ENCODE data around the gene TMPRSS11F. TPM values are rescaled to one million over a fixed set of nuclear protein-coding genes. Genes with fewer than 3 reads are reported as not detected.

TMPRSS11F gene
- total RNA-seq, 1 experiment from 2014 or later: not detected

GRCh38 chr4:68021185-68021584 lies 108.5 kb downstream of the TMPRSS11F start (continued):
- TF ChIP-seq, protein P1, sequence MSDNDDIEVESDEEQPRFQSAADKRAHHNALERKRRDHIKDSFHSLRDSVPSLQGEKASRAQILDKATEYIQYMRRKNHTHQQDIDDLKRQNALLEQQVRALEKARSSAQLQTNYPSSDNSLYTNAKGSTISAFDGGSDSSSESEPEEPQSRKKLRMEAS (IDR thresholded peaks at IDR 0.05): no peak

GRCh38 chr4:68011684-68012083 lies 118.0 kb downstream of the TMPRSS11F start:
- Histone ChIP-seq H3K4me1 (ENCODE audit: control insufficient read depth in 1 of 2, insufficient read depth in 2 of 2, low read length in 2 of 2) (no peaks in the 10 kb centered on the region), H3K4me3 (replicated peaks in 1 of 2; ENCODE audit: low read depth in 1 of 2, low read length in 2 of 2) (no peak overlapping the region), H3K9me2 (ENCODE audit: insufficient read depth) (no peaks in the 10 kb centered on the region), H2AFZ (ENCODE audit: low read depth, low read length, poor library complexity, severe bottlenecking) (no peak overlapping the region), H3K9me3 (ENCODE audit: control insufficient read depth in 1 of 2, insufficient read depth in 1 of 2, low read depth in 1 of 2, low read length in 2 of 2) (no peaks in the 10 kb centered on the region), H3K27me3 (ENCODE audit: insufficient read depth, low read length) (no peaks in the 10 kb centered on the region), H3K9ac (ENCODE audit: low read length) (no peak overlapping the region), H4K20me1 (ENCODE audit: insufficient read depth) (no peaks in the 10 kb centered on the region), H3K79me2 (ENCODE audit: insufficient read depth, low read length) (no peaks in the 10 kb centered on the region), H3K4me2 (ENCODE audit: low read length) (no peak overlapping the region), H3K36me3 (ENCODE audit: control insufficient read depth in 1 of 2, insufficient read depth in 2 of 2, low read length in 2 of 2) (no peaks in the 10 kb centered on the region), H3K27ac (ENCODE audit: low read depth, low read length) (no peak overlapping the region)
- CTCF ChIA-PET: no interaction called here
- no peak for TF ChIP-seq POLR2AphosphoS5 (IDR thresholded peaks at IDR 0.05; ENCODE audit: low read depth, low read length)
- TF ChIP-seq, protein P2, sequence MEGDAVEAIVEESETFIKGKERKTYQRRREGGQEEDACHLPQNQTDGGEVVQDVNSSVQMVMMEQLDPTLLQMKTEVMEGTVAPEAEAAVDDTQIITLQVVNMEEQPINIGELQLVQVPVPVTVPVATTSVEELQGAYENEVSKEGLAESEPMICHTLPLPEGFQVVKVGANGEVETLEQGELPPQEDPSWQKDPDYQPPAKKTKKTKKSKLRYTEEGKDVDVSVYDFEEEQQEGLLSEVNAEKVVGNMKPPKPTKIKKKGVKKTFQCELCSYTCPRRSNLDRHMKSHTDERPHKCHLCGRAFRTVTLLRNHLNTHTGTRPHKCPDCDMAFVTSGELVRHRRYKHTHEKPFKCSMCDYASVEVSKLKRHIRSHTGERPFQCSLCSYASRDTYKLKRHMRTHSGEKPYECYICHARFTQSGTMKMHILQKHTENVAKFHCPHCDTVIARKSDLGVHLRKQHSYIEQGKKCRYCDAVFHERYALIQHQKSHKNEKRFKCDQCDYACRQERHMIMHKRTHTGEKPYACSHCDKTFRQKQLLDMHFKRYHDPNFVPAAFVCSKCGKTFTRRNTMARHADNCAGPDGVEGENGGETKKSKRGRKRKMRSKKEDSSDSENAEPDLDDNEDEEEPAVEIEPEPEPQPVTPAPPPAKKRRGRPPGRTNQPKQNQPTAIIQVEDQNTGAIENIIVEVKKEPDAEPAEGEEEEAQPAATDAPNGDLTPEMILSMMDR (IDR thresholded peaks at IDR 0.05 in 2 of 3, conservative IDR thresholded peaks at IDR 0.05 in 1 of 3; ENCODE audit: borderline replicate concordance in 1 of 3, insufficient read depth in 1 of 3, low read depth in 2 of 3, low read length in 2 of 3): no peak
- no peak for TF ChIP-seq YY1 (IDR thresholded peaks at IDR 0.05; ENCODE audit: extremely low read depth, insufficient replicate concordance, low read depth, low read length)
- TF ChIP-seq REST (IDR thresholded peaks at IDR 0.05; ENCODE audit: low read depth): no peak
- TF ChIP-seq EZH2 (IDR thresholded peaks at IDR 0.05): no peak
- no peak for TF ChIP-seq SRF (IDR thresholded peaks at IDR 0.05; ENCODE audit: low read depth)
- TF ChIP-seq, protein P1 (IDR thresholded peaks at IDR 0.05): no peak
- no peak for TF ChIP-seq FOSL1 (IDR thresholded peaks at IDR 0.05; ENCODE audit: low read depth)
- TF ChIP-seq RAD21 (IDR thresholded peaks at IDR 0.05; ENCODE audit: low read depth): no peak
- TF ChIP-seq ELF1 (IDR thresholded peaks at IDR 0.05; ENCODE audit: borderline replicate concordance, low read depth): no peak
- no peak for TF ChIP-seq POLR2A (IDR thresholded peaks at IDR 0.05; ENCODE audit: borderline replicate concordance, extremely low read depth, insufficient read depth, insufficient read length)
- TF ChIP-seq CBX3 (IDR thresholded peaks at IDR 0.05; ENCODE audit: low read depth): no peak
- TF ChIP-seq, protein P3, sequence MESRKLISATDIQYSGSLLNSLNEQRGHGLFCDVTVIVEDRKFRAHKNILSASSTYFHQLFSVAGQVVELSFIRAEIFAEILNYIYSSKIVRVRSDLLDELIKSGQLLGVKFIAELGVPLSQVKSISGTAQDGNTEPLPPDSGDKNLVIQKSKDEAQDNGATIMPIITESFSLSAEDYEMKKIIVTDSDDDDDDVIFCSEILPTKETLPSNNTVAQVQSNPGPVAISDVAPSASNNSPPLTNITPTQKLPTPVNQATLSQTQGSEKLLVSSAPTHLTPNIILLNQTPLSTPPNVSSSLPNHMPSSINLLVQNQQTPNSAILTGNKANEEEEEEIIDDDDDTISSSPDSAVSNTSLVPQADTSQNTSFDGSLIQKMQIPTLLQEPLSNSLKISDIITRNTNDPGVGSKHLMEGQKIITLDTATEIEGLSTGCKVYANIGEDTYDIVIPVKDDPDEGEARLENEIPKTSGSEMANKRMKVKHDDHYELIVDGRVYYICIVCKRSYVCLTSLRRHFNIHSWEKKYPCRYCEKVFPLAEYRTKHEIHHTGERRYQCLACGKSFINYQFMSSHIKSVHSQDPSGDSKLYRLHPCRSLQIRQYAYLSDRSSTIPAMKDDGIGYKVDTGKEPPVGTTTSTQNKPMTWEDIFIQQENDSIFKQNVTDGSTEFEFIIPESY (IDR thresholded peaks at IDR 0.05; ENCODE audit: extremely low read depth, insufficient replicate concordance, low read length): no peak
- TF ChIP-seq EZH2phosphoT487 (IDR thresholded peaks at IDR 0.05; ENCODE audit: borderline replicate concordance): no peak
- TF ChIP-seq JUND (IDR thresholded peaks at IDR 0.05): no peak
- TF ChIP-seq EGR1 (IDR thresholded peaks at IDR 0.05; ENCODE audit: low read depth): no peak
- no peak for TF ChIP-seq SP1 (IDR thresholded peaks at IDR 0.05; ENCODE audit: low read depth)
- ATAC-seq: no peak
- no peak for DNase-seq (ENCODE audit: low read depth, low spot score)
- intact Hi-C loops (cut with micrococcal nuclease): no loop called here
- BruUV-seq (replicated peaks): no TSS peak
- POLR2A ChIA-PET: no interaction called here
- RAD21 ChIA-PET (ENCODE audit: low non-redundant PET in 1 of 2, low total read pairs in 2 of 2, uncharacterized antibody in 2 of 2, unreplicated experiment in 2 of 2): no interaction called here

Measured in HCT116 (cell line).